Measurements from ENCODE around the gene SLC18B1. TPM values are rescaled to one million over a fixed set of nuclear protein-coding genes. Genes with fewer than 3 reads are reported as not detected.

SLC18B1 gene
- total and polyA plus RNA-seq, 2 of the 13 experiments (the other 11 are each of a cell fraction or from before 2014, with no cell fraction given) = 11.4 to 13.8 TPM

DNA sequence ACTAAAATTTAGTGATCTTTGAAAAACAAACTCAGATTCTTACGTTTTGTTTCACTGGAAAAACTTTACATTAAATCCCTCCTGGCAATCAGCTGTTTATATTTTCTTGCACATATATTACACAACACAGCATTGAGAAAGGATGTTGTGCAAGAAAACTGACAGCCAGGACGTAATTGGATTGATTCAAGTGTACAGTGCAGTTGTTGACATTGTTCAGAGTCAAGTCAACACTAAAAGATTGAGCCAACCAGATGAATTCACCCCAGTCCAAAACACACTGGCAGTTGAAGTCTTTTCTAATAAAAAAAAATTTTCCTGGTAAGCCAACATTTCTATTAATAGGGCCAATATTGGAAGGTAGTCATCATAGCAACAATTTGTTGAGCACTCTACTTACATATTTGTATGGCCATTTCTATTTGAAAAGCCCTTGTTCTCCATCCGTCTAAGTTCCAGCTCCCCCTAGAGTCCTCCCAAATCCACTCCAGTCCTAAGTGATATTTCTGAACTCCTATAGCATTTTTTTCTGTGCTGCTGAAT lies 63.7 kb downstream of the SLC18B1 start (continued):
- TF ChIP-seq AFF4 (CRISPR knock-in tag; IDR thresholded peaks at IDR 0.05) (no peak), ZBTB43 (CRISPR knock-in tag; conservative IDR thresholded peaks at IDR 0.05) (peak; percentile 92), GLMP (CRISPR knock-in tag; IDR thresholded peaks at IDR 0.05; ENCODE audit: borderline replicate concordance) (no peak), ZNF550 (CRISPR knock-in tag; IDR thresholded peaks at IDR 0.05; ENCODE audit: borderline replicate concordance) (no peak), MED1 (CRISPR knock-in tag; IDR thresholded peaks at IDR 0.05) (peak; percentile 91), ZNF652 (CRISPR knock-in tag; IDR thresholded peaks at IDR 0.05; ENCODE audit: borderline replicate concordance, low read depth) (0 out of 2 replicates have a peak, but pooled peaks have one; percentile 68), TCF12 (IDR thresholded peaks at IDR 0.05) (no peak), TCF12 (CRISPR knock-in tag; IDR thresholded peaks at IDR 0.05) (peak; percentile 90; the same call in 1 of the 2 replicates), ZNF264 (CRISPR knock-in tag; IDR thresholded peaks at IDR 0.05) (0 out of 2 replicates have a peak, but pooled peaks have one; percentile 61), IRF2 (CRISPR knock-in tag; IDR thresholded peaks at IDR 0.05) (peak; percentile 90), SALL2 (CRISPR knock-in tag; IDR thresholded peaks at IDR 0.05) (no peak), ZNF776 (CRISPR knock-in tag; IDR thresholded peaks at IDR 0.05) (no peak), CTCF (CRISPR knock-in tag; IDR thresholded peaks at IDR 0.05) (peak; percentile 32; the same call in 1 of the 2 replicates)
- TF ChIP-seq, protein P1, sequence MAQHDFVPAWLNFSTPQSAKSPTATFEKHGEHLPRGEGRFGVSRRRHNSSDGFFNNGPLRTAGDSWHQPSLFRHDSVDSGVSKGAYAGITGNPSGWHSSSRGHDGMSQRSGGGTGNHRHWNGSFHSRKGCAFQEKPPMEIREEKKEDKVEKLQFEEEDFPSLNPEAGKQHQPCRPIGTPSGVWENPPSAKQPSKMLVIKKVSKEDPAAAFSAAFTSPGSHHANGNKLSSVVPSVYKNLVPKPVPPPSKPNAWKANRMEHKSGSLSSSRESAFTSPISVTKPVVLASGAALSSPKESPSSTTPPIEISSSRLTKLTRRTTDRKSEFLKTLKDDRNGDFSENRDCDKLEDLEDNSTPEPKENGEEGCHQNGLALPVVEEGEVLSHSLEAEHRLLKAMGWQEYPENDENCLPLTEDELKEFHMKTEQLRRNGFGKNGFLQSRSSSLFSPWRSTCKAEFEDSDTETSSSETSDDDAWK (CRISPR knock-in tag; IDR thresholded peaks at IDR 0.05) = no peak
- TF ChIP-seq, protein P2, sequence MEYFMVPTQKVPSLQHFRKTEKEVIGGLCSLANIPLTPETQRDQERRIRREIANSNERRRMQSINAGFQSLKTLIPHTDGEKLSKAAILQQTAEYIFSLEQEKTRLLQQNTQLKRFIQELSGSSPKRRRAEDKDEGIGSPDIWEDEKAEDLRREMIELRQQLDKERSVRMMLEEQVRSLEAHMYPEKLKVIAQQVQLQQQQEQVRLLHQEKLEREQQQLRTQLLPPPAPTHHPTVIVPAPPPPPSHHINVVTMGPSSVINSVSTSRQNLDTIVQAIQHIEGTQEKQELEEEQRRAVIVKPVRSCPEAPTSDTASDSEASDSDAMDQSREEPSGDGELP (IDR thresholded peaks at IDR 0.05; ENCODE audit: borderline replicate concordance, low read depth) = peak; percentile 99
- TF ChIP-seq, protein P3, sequence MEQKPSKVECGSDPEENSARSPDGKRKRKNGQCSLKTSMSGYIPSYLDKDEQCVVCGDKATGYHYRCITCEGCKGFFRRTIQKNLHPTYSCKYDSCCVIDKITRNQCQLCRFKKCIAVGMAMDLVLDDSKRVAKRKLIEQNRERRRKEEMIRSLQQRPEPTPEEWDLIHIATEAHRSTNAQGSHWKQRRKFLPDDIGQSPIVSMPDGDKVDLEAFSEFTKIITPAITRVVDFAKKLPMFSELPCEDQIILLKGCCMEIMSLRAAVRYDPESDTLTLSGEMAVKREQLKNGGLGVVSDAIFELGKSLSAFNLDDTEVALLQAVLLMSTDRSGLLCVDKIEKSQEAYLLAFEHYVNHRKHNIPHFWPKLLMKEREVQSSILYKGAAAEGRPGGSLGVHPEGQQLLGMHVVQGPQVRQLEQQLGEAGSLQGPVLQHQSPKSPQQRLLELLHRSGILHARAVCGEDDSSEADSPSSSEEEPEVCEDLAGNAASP (CRISPR knock-in tag; IDR thresholded peaks at IDR 0.05; ENCODE audit: borderline replicate concordance) = peak; percentile 52; the same call in 1 of the 2 replicates

All from HepG2 (cell line).